ENCODE data around the gene NMNAT2. TPM values are rescaled to one million over a fixed set of nuclear protein-coding genes. Genes with fewer than 3 reads are reported as not detected.
"Not testable (repeated sequence)": the region's sequence is repeated elsewhere in the genome, so short reads cannot be mapped to it uniquely, and the experiment has no call there.

NMNAT2 gene
- total RNA-seq, 2 donors from 2014 or later: 1.7 to 5.1 TPM

DNA sequence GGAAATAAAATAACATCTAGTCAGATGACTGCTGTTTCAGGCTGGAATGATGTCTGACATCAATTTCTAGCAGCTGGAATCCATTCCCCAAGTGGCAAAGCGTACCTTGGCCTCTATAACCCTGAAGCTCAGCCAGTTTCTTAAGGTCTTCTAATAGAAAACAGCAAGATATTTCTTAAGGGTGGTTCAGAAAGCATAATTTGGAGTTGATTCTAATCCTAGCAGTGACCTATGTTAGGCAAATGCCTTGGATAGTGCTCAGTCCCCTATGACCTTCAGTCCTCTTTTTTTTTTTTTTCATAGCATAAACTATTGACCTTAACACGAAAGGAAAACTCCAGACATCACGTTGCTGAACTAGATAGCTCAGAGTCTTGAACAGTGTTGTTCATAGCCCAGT is 175.6 kb downstream of the NMNAT2 start:
- H3K27ac Mint-ChIP-seq: no peak overlapping the region
- no peak overlapping the region for H3K4me3 Mint-ChIP-seq
- H3K4me1 ChIP-seq (ENCODE audit: control insufficient read depth, insufficient read depth, low read length): no peaks in the 10 kb centered on the region
- H3K27me3 ChIP-seq (ENCODE audit: control insufficient read depth, insufficient read depth, low read length, poor library complexity, severe bottlenecking): peaks cover 100% of the 10 kb centered on the region
- no peak for DNase-seq
- no peaks in the 10 kb centered on the region for H3K36me3 Mint-ChIP-seq (ENCODE audit: low read depth)
- TF ChIP-seq, protein P1, sequence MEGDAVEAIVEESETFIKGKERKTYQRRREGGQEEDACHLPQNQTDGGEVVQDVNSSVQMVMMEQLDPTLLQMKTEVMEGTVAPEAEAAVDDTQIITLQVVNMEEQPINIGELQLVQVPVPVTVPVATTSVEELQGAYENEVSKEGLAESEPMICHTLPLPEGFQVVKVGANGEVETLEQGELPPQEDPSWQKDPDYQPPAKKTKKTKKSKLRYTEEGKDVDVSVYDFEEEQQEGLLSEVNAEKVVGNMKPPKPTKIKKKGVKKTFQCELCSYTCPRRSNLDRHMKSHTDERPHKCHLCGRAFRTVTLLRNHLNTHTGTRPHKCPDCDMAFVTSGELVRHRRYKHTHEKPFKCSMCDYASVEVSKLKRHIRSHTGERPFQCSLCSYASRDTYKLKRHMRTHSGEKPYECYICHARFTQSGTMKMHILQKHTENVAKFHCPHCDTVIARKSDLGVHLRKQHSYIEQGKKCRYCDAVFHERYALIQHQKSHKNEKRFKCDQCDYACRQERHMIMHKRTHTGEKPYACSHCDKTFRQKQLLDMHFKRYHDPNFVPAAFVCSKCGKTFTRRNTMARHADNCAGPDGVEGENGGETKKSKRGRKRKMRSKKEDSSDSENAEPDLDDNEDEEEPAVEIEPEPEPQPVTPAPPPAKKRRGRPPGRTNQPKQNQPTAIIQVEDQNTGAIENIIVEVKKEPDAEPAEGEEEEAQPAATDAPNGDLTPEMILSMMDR (conservative IDR thresholded peaks at IDR 0.05): no peak
- no peaks in the 10 kb centered on the region for H3K36me3 ChIP-seq (ENCODE audit: control insufficient read depth, insufficient read depth, low read length)
- H3K9ac ChIP-seq (ENCODE audit: extremely low read depth, low read length, poor library complexity, severe bottlenecking): no peak overlapping the region
- H3K27ac ChIP-seq (ENCODE audit: low read depth, low read length): no peak overlapping the region
- WGBS, 2 experiments (ENCODE audit: insufficient coverage in 1 of 2, insufficient read length in 1 of 2): 88 to 97% methylated on average over 3 of the region's 3 CpGs
- no peaks in the 10 kb centered on the region for H3K9me3 ChIP-seq (ENCODE audit: control insufficient read depth, low read length)
- no peak overlapping the region for H3K4me3 ChIP-seq (ENCODE audit: low read length)
- no peaks in the 10 kb centered on the region for H3K9me3 Mint-ChIP-seq
- no peaks in the 10 kb centered on the region for H3K4me1 Mint-ChIP-seq
- H3K27me3 Mint-ChIP-seq (ENCODE audit: insufficient read depth): peaks cover 99% of the 10 kb centered on the region

- no peak overlapping the region for H3K27ac Mint-ChIP-seq
- no peaks in the 10 kb centered on the region for H3K36me3 Mint-ChIP-seq (ENCODE audit: low read depth)
- H3K27me3 Mint-ChIP-seq (ENCODE audit: insufficient read depth): peaks cover 93% of the 10 kb centered on the region
- TF ChIP-seq, protein P1 (conservative IDR thresholded peaks at IDR 0.05): no peak
- peaks cover 8% of the 10 kb centered on the region for H3K4me1 Mint-ChIP-seq
- Histone ChIP-seq H3K27ac (ENCODE audit: low read depth, low read length) (no peak overlapping the region), H3K4me1 (ENCODE audit: control insufficient read depth, insufficient read depth, low read length) (no peaks in the 10 kb centered on the region), H3K9me3 (ENCODE audit: control insufficient read depth, low read length) (no peaks in the 10 kb centered on the region), H3K4me3 (ENCODE audit: low read length) (no peak overlapping the region), H3K36me3 (ENCODE audit: control insufficient read depth, insufficient read depth, low read length) (no peaks in the 10 kb centered on the region), H3K9ac (ENCODE audit: extremely low read depth, low read length, poor library complexity, severe bottlenecking) (no peak overlapping the region), H3K27me3 (ENCODE audit: control insufficient read depth, insufficient read depth, low read length, poor library complexity, severe bottlenecking) (peaks cover 98% of the 10 kb centered on the region)
- no peak for DNase-seq
- H3K4me3 Mint-ChIP-seq: no peak overlapping the region
- WGBS, 2 experiments (ENCODE audit: insufficient coverage in 1 of 2, insufficient read length in 1 of 2): 92% methylated on average over 3 of the region's 3 CpGs
- H3K9me3 Mint-ChIP-seq: no peaks in the 10 kb centered on the region
Measured at GRCh38 chr1:183241471-183241870, 176.7 kb downstream of the NMNAT2 start.

DNA sequence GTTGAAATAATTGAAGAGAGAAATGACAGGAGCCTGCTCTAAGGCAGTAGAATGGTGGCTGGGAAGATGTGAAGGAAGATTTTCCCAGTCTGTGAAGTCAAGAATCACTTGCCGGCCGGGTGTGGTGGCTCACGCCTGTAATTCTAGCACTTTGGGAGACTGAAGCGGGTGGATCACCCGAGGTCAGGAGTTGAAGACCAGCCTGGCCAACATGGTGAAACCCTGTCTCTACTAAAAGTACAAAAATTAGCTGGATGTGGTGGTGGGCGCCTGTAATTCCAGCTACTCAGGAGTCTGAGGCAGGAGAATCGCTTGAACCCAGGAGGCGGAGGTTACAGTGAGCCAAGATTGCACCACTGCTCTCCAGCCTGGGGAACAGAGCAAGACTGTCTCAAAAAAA is 177.3 kb downstream of the NMNAT2 start:
- H3K27ac Mint-ChIP-seq; H3K36me3 ChIP-seq (ENCODE audit: control insufficient read depth, insufficient read depth, low read length); H3K36me3 Mint-ChIP-seq (ENCODE audit: low read depth); H3K4me3 Mint-ChIP-seq; H3K9ac ChIP-seq (ENCODE audit: extremely low read depth, low read length, poor library complexity, severe bottlenecking); H3K27ac ChIP-seq (ENCODE audit: low read depth, low read length); H3K4me1 ChIP-seq (ENCODE audit: control insufficient read depth, insufficient read depth, low read length); H3K4me3 ChIP-seq (ENCODE audit: low read length); DNase-seq; H3K9me3 Mint-ChIP-seq; H3K9me3 ChIP-seq (ENCODE audit: control insufficient read depth, low read length): not testable (repeated sequence)
- H3K4me1 Mint-ChIP-seq: peaks cover 12% of the 10 kb centered on the region
- H3K27me3 ChIP-seq (ENCODE audit: control insufficient read depth, insufficient read depth, low read length, poor library complexity, severe bottlenecking): peaks cover 92% of the 10 kb centered on the region
- 92 to 94% methylated on average over 8 of the region's 8 CpGs for WGBS, 2 experiments (ENCODE audit: insufficient coverage in 1 of 2, insufficient read length in 1 of 2)
- peaks cover 87% of the 10 kb centered on the region for H3K27me3 Mint-ChIP-seq (ENCODE audit: insufficient read depth)

DNA sequence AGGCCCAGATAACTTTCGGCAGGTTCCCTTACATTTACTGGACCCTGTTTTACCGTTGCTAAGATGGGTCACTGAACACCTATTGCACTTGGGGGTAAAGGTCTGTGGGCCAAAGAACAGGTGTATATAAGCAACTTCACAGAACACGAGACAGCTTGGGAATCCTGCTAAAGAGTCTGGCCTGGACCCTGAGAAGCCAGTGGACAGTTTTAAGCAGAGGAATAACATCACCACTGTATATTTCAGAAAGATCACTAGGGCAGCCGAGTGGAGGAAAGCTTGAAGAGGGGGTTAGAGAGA is 177.7 kb downstream of the NMNAT2 start:
- no peak overlapping the region for H3K27ac Mint-ChIP-seq
- 86 to 87% methylated on average over 4 of the region's 4 CpGs for WGBS, 2 experiments (ENCODE audit: insufficient coverage in 1 of 2, insufficient read length in 1 of 2)
- Histone ChIP-seq H3K9me3 (ENCODE audit: control insufficient read depth, low read length) (no peaks in the 10 kb centered on the region), H3K27ac (ENCODE audit: low read depth, low read length) (no peak overlapping the region), H3K36me3 (ENCODE audit: control insufficient read depth, insufficient read depth, low read length) (no peaks in the 10 kb centered on the region), H3K27me3 (ENCODE audit: control insufficient read depth, insufficient read depth, low read length, poor library complexity, severe bottlenecking) (peaks cover 88% of the 10 kb centered on the region), H3K9ac (ENCODE audit: extremely low read depth, low read length, poor library complexity, severe bottlenecking) (no peak overlapping the region), H3K4me1 (ENCODE audit: control insufficient read depth, insufficient read depth, low read length) (peaks cover 1% of the 10 kb centered on the region), H3K4me3 (ENCODE audit: low read length) (no peak overlapping the region)
- no peaks in the 10 kb centered on the region for H3K36me3 Mint-ChIP-seq (ENCODE audit: low read depth)
- peaks cover 16% of the 10 kb centered on the region for H3K4me1 Mint-ChIP-seq
- H3K4me3 Mint-ChIP-seq: no peak overlapping the region
- H3K9me3 Mint-ChIP-seq: no peaks in the 10 kb centered on the region
- no peak for DNase-seq
- TF ChIP-seq, protein P1 (conservative IDR thresholded peaks at IDR 0.05): no peak
- H3K27me3 Mint-ChIP-seq (ENCODE audit: insufficient read depth): peaks cover 83% of the 10 kb centered on the region
